ENCODE data around the gene UNC5C. TPM values are rescaled to one million over a fixed set of nuclear protein-coding genes. Genes with fewer than 3 reads are reported as not detected.

The UNC5C gene
- total RNA-seq, 1 donor from 2014 or later, result not detected

DNA sequence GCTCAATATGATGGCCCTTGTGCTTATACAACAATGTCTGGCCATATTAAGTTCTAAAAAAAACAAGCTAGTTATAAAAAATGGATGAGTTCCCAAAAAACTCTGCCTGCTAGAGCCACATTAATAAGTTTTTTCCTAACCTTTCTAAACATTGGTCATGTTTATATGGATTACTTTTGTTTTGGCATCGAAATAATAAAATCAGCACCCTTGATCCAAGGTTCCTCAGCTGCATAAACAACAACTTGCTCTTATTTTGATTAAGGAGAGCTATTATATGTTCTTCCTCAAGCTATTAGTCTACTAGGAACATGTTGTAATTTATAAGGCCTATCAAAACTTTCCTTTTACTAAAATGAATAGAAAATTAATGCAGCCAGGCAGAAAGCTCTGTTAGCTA is 48.4 kb downstream of the UNC5C start:
- CTCF ChIA-PET, result no interaction called here
- Mint-ChIP-seq H3K4me3 (no peak overlapping the region), H3K4me1 (no peaks in the 10 kb centered on the region), H3K27me3 (no peaks in the 10 kb centered on the region), H3K27ac (no peak overlapping the region), H3K36me3 (ENCODE audit: low read depth) (no peaks in the 10 kb centered on the region), H3K9me3 (peaks cover 3% of the 10 kb centered on the region)
- DNase-seq (no peak), ATAC-seq (ENCODE audit: low read depth) (no peak)
- TF ChIP-seq, protein P1, sequence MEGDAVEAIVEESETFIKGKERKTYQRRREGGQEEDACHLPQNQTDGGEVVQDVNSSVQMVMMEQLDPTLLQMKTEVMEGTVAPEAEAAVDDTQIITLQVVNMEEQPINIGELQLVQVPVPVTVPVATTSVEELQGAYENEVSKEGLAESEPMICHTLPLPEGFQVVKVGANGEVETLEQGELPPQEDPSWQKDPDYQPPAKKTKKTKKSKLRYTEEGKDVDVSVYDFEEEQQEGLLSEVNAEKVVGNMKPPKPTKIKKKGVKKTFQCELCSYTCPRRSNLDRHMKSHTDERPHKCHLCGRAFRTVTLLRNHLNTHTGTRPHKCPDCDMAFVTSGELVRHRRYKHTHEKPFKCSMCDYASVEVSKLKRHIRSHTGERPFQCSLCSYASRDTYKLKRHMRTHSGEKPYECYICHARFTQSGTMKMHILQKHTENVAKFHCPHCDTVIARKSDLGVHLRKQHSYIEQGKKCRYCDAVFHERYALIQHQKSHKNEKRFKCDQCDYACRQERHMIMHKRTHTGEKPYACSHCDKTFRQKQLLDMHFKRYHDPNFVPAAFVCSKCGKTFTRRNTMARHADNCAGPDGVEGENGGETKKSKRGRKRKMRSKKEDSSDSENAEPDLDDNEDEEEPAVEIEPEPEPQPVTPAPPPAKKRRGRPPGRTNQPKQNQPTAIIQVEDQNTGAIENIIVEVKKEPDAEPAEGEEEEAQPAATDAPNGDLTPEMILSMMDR (IDR thresholded peaks at IDR 0.05), result no peak
- POLR2A ChIA-PET, result no interaction called here
- intact Hi-C loops (cut with micrococcal nuclease), result no loop called here

GRCh38 chr4:95499291-95499696 is 49.5 kb downstream of the UNC5C start:
- ATAC-seq (ENCODE audit: low read depth) (no peak), DNase-seq (no peak)
- TF ChIP-seq, protein P1 (IDR thresholded peaks at IDR 0.05), result no peak
- no peak overlapping the region for H3K27ac Mint-ChIP-seq
- peaks cover 2% of the 10 kb centered on the region for H3K9me3 Mint-ChIP-seq
- no peaks in the 10 kb centered on the region for H3K4me1 Mint-ChIP-seq
- POLR2A ChIA-PET, result no interaction called here
- no peaks in the 10 kb centered on the region for H3K27me3 Mint-ChIP-seq
- no peak overlapping the region for H3K4me3 Mint-ChIP-seq
- H3K36me3 Mint-ChIP-seq (ENCODE audit: low read depth), result no peaks in the 10 kb centered on the region
- CTCF ChIA-PET, result no interaction called here
- intact Hi-C loops (cut with micrococcal nuclease), result no loop called here

- no peak overlapping the region for H3K27ac Mint-ChIP-seq
- H3K27me3 Mint-ChIP-seq, result no peaks in the 10 kb centered on the region
- no peak for ATAC-seq (ENCODE audit: low read depth)
- H3K4me3 Mint-ChIP-seq, result no peak overlapping the region
- no peak for DNase-seq
- H3K9me3 Mint-ChIP-seq, result no peaks in the 10 kb centered on the region
- TF ChIP-seq, protein P1 (IDR thresholded peaks at IDR 0.05), result no peak
- no peaks in the 10 kb centered on the region for H3K4me1 Mint-ChIP-seq
- intact Hi-C loops (cut with micrococcal nuclease), result no loop called here
- ChIA-PET POLR2A (no interaction called here), CTCF (no interaction called here)
- H3K36me3 Mint-ChIP-seq (ENCODE audit: low read depth), result no peaks in the 10 kb centered on the region
Observed at GRCh38 chr4:95494186-95494585, 54.6 kb downstream of the UNC5C start.

GRCh38 chr4:95478679-95479078 is 70.1 kb downstream of the UNC5C start:
- H3K9me3 Mint-ChIP-seq, result peaks cover 2% of the 10 kb centered on the region

GRCh38 chr4:95476121-95476520 is 72.7 kb downstream of the UNC5C start:
- H3K9me3 Mint-ChIP-seq, result peaks cover 2% of the 10 kb centered on the region
- intact Hi-C loops (cut with micrococcal nuclease), result no loop called here
- H3K27me3 Mint-ChIP-seq, result no peaks in the 10 kb centered on the region
- TF ChIP-seq, protein P1 (IDR thresholded peaks at IDR 0.05), result no peak
- ATAC-seq (ENCODE audit: low read depth) (no peak), DNase-seq (no peak)
- H3K4me1 Mint-ChIP-seq, result no peaks in the 10 kb centered on the region
- ChIA-PET CTCF (no interaction called here), POLR2A (no interaction called here)
- no peaks in the 10 kb centered on the region for H3K36me3 Mint-ChIP-seq (ENCODE audit: low read depth)
- H3K4me3 Mint-ChIP-seq, result no peak overlapping the region
- no peak overlapping the region for H3K27ac Mint-ChIP-seq

More at GRCh38 chr4:95478679-95479078, 70.1 kb downstream of the UNC5C start:
- Mint-ChIP-seq H3K27me3 (no peaks in the 10 kb centered on the region), H3K4me3 (no peak overlapping the region), H3K27ac (no peak overlapping the region), H3K4me1 (no peaks in the 10 kb centered on the region), H3K36me3 (ENCODE audit: low read depth) (no peaks in the 10 kb centered on the region)
- DNase-seq (no peak), ATAC-seq (ENCODE audit: low read depth) (no peak)
- intact Hi-C loops (cut with micrococcal nuclease), result no loop called here
- CTCF ChIA-PET, result no interaction called here
- POLR2A ChIA-PET, result no interaction called here
- TF ChIP-seq, protein P1 (IDR thresholded peaks at IDR 0.05), result no peak

Measured in activated B cell treated with CpG ODN at 0.5 μM for 24 hours (primary cell).